GM18907 (cell line): ENCODE results near the gene PBRM1.
"Not testable (repeated sequence)": the region's sequence is repeated elsewhere in the genome, so short reads cannot be mapped to it uniquely, and the experiment has no call there.

Experiments
- ATAC-seq: cut with Tn5 transposase; IDR thresholded peaks from one replicate; pipeline ENCODE4 v1.9.1; 2021; ENCODE audit warnings: mild to moderate bottlenecking, moderate library complexity; ENCODE audit not compliant: unreplicated experiment

Gene PBRM1

DNA sequence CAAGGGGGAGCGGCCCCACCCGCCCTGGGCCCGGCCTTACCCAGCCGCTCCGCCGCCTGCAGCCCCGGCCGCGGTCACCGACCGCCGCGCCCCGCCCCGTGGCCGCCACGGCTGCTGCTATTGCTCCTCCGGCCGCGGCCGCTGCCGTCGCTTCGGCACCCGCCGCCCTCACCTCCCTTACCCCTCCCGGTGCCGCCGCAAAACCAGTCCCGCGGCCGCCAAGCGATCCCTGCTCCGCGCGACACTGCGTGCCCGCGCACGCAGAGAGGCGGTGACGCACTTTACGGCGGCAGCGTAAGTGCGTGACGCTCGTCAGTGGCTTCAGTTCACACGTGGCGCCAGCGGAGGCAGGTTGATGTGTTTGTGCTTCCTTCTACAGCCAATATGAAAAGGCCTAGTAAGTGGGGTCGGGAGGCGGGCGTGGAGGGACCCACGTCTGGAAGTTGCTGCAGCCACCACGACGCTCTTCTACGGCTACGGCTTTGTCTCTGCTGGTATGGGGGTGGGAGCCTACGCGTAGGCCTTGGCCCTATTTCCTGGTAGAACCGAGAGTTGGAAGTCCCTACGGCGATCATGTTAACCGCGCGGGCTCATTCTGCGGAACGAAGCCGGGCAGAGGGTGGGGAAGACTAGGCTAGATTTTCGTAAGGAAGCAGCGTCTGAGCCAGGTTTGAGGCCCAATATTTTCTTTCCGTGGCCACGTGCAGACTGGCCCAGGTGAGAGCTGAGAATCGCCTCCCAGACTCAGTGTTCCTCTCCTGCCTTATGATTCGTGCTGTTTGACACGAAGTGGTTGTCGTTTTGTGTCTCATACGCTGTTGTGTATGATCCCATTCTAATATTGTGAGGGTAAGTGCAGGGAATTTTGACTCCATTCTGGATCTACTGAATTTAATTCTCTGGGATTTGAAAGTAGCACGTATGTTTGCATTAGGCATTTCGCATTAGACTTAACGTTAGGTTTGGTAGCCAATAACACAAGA lies at the start of gene PBRM1, which contains the start of gene GNL3:
PBRM1 (minus strand) TSS at position 205 of the 983 bp plus-strand sequence.
GNL3 (plus strand) TSS at position 324 of the 983 bp plus-strand sequence; CDS start at position 385, 61 bp downstream.
- peak; percentile 76 for ATAC-seq

DNA sequence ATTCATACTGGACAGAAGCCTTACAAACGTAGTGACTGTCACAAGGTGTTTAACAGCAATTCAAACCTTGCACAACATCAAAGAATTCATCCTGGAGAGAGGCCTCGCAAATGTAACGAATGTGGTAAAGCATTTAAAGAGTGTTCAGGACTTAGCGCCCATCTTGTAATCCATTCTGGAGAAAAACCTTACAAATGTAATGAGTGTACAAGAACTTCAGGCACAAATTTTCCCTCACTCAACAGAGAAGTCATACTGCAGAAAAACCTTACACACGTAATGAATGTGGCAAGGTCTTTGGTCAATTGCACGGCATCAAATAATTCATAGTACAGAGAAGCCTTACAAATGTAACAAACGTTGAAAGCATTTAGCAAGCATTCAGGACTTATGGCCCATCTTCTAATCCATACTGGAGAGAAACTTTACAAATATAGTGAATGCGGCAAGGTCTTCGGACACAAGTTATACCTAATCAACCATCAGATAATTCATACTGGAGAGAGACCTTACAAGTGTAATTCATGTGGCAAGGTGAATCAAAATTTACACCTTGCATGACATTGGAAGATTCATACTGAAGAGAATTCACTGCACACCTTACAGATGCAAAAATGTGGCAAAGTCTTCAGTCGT lies 47.7 kb upstream of the PBRM1 start:
- ATAC-seq = no peak

DNA sequence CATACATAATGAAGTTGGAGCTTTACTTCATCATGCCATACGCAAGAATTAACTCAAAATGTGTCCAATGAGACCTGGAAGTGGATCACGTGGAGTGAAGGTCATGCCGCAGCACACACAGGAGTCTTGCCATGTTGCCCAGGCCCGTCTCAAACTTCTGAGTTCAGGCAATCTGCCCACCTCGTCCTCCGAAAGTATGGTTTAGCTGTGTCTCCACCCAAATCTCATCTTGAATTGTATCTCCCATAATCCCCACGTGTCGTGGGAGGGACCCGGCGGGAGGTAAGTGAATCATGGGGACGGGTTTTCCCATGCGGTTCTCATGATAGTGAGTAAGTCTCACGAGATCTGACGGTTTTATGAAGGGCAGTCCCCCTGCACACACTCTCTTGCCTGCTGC lies 45.9 kb upstream of the PBRM1 start:
- ATAC-seq = no peak

DNA sequence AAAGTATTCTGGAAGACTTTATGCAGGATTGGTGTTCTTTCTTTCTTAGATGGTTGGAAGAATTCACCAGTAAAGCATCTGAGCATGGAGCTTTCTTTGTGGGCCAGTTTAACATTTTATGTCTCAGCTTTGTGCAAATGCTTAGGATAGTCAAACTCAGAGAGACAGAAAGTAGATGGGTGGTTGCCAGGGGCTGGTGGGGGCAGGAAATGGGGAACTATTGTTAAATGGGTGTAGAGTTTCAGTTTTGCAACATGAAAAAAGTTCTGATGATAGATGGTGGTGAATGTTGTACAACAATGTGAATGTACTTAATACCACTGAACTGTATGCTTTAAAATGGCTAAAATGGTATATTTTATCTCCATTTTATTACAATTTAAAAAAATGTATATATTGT lies 45.0 kb upstream of the PBRM1 start:
- ATAC-seq = no peak

DNA sequence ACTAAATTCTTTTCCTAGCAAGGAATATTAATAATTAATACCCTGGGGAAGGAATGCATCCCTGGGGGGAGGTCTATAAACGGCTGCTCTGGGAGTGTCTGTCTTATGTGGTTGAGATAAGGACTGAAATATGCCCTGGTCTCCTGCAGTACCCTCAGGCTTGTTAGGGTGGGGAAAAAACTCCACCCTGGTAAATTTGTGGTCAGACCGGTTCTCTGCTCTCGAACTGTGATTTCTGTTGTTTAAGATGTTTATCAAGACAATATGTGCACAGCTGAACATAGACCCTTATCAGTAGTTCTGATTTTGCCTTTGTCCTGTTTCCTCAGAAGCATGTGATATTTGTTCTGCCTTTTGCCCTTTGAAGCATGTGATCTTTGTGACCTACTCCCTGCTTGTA lies 43.0 kb upstream of the PBRM1 start:
- not testable (repeated sequence) for ATAC-seq

DNA sequence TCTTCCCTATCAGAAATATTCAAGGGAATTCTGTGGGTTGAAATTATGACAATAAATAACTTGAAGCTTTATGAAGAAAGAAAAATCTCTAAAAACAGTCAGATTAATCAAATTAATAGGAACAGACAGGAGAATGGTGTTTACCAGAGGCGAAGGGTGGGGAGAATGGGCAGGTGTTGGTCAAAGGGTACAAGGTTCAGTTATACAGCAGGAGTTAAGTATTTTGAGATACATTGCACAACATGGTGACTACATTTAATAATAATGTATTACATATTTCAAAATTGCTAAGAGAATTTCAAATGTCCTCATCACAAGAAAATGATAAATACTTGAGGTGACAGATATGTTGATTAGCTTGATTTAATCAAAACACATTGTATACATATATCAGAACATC lies 38.8 kb upstream of the PBRM1 start:
- ATAC-seq = no peak

DNA sequence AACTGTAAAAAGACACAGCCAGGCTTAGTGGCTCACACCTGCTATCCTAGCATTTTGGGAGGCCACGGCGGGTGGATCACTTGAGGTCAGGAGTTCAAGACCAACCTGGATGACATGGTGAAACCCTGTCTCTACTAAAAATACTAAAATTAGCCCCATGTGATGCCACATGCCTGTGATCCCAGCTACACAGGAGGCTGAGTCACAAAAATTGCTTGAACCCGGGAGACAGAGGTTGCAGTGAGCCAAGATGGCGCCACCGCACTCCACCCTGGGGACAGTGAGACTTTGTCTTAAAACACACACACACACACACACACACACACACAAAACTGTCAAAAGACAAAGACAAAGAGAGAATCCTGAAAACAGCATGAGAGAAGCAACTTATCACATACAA lies 38.2 kb upstream of the PBRM1 start:
- ATAC-seq = no peak

DNA sequence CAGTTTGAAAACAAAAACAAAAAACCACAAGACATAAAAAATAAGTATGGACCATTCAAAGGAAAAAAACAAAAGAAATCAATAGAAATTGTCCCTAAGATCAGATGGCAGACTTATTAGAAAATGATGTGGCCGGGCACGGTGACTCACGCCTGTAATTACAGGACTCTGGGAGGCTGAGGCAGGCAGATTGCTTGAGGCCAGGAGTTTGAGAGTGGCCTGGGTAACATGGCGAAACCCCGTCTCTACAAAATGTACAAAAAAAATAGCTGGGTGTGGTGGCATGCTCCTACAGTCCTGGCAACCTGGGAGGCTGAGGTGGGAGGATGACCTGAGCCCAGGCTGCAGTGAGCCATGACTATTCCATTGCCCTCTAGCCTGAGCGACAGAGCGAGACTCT lies 36.8 kb upstream of the PBRM1 start:
- ATAC-seq = no peak

DNA sequence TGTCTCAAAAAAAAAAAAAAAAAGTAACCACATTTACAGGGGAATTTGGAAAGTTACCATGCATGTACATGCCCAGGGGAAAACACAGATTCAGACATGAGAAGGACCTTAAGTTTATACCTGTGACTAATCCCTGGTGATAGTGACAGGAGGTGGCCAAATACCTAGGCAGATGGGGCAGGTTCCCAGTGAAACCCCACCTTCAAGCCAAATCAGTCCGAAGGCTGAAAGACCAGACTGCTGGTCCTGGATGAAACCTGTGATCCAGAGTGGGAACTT lies 36.0 kb upstream of the PBRM1 start:
- no peak for ATAC-seq

DNA sequence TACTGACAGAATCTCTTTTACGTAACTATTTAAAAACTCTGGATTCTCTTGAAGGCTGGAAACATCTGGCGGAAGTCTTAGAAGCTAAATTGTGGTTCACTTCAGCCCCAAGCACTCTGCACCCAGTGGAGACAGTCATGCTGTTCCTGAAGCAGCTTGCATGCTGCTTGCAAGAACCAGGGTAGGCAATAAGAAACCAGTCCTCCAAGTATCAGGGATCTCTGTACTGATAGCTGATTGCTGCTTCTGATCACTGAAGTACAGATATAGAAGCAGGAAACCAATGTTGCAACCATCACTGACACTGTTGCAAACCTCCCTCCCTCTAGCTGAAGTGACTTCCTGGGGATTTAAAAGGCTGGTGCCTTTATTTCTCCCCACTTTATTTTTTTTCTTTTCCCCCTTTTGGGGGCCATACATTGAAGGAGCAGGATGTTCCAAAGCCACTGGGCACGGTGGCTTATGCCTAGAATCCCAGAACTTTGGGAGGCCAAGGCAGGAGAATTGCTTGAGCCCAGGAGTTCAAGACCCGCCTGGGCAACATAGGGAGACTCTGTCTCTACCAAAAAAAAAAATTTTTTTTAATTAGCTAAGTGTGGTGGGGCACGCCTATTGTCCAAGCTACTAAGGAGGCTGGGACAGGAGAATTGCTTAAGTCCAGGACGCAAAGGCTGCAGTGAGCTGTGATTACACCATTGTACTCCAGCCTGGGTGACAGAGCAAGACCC lies 35.5 kb upstream of the PBRM1 start:
- no peak for ATAC-seq

DNA sequence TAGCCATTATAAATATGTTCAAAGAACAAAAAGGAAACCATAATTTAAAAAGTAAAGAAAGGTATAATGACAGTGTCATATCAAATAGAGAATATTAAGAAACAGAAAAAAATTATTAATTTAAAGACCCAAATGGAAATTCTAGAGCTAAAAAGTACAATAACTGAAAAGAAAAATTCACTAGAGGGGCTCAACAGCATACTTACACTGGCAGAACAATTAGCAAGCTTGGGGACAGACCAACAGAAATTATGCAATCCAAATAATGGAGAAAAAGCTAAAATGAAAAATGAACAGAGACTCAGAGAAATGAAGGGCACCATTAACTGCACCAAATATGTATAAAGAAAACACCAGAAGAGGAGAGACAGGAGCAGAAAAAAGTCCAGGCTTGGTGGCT lies 33.9 kb upstream of the PBRM1 start:
- no peak for ATAC-seq

DNA sequence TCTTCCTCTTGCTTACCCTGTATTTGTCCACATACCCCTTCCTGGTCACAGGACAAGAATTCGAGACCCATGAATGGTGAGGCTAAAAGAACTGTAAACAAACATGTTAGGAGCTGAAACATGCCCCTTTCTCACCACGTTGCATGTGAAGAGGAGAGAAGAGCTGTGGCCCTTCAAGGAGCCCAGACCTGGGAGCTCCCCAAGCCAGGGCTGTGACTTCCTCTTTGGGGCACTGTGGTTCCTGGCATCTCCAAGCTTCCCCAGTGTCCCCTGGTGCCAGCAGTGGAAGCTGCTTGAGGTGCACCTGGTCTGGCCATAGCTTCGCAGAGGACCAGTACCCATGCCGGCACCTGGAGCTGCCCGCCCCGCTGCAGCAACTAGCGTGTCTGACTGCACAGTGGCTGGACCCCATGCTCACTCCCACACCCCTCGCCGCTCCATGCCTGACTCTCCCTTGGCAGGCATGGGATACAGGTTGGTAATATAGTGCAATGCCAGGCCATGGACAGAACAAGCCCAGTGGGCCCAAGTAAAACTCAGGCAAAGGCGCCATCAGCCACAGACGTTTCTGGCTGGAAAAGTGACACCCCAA lies 30.1 kb upstream of the PBRM1 start:
- no peak for ATAC-seq

DNA sequence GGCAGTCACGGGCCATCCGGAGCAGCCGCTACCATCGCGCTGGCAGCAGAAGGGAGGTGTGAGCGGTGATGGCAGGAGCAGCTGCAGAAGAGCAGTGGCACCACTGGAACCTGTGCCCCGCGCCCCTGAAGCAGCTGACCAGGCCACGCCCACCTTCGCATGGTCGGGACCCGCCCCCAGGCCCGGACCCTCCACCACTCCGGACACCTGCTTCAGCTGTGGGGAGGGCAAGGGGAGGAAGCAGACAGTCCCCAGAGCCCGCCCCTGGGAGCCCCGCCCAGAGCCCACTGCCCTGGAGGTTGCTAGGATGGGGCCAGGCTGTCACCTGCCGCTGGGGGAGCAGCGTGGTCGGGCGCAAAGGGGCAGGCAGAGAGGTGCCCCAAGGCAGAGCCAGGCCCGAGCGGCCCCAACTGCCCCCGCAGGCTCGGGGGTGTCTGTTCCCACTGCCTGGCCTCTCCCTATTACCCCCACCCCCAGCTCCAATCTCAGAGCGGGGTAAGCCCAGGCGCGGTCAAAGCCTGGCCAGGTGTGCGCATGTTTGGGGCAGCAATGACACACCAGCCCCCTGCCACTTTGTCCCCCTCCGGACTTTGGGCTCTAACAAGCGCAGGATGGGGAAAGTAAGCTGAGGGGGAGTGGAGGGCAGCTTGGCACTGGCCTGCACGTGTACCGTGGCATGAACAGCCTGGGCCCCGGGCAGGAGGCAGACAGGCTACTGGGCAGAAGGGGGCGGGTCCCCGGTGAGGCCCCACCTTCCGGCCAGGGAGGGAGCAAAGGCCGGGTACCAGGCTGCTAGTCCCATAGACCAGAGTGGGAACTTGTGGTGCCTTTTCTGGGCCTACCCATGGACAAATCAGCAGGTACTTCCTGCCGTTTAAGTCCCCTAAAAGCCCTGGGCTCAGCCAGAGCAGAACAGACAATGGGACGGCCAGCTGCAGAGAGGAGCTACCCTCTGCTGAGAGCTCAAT lies 28.9 kb upstream of the PBRM1 start:
- ATAC-seq = no peak

DNA sequence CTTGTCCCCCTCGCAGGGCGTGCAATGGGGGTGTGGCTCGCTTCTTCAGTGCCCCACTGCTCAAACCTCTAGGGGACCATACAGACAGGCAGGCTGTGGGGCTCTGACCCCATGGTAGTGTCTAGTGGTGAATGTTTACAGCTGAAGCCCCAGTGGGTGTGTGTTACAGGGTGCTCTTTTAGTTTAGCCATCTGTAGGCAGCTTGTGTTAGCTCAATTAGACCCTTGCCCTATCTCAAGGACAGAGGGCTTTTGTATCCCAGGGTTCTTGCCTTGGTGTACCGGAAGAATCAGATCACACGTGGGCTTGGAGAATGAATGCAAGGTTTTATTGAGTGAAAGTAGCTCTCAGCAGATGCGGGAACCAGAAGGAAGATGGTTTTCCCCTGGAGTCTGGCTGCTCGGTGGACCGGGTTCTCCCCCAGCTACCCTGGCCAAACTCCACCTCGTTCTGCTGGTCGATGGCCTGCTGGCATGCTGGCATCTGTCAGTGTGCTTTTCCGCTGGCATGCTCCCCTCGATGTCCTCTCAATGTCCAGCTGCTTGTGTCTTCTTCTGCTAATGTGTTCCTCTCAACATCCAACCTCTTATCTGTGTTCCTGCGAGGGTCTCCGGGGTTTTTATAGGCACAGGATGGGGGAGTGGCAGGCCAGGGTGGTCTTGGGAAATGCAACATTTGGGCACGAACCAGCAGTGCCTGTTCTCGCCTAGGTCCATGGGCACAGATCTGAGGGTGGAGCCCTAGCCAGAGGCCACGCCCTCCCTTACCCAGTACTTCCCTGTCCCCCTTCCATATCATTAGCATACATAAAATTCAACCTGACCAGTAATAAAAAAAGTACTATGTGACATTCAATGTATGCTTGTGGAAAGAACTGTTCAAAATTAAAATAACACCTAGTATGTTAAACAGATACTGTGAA lies 26.8 kb upstream of the PBRM1 start:
- no peak for ATAC-seq

DNA sequence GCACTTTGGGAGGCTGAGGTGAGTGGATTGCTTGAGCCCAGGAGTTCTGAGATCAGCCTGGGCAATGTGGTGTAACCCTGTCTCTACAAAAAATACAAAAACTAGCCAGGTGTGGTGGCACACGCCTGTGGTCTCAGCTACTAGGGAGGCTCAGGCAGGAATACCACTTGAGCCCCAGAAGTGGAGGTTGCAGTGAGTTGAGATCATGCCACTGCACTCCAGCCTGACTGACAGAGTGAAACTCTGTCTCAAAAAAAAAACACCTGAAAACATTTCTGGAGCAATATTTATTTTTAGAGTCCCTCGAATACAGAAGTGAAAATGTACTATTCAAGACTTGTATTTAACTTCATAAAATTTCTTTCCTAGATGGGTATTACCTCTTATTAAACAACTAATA lies 24.8 kb upstream of the PBRM1 start:
- no peak for ATAC-seq

DNA sequence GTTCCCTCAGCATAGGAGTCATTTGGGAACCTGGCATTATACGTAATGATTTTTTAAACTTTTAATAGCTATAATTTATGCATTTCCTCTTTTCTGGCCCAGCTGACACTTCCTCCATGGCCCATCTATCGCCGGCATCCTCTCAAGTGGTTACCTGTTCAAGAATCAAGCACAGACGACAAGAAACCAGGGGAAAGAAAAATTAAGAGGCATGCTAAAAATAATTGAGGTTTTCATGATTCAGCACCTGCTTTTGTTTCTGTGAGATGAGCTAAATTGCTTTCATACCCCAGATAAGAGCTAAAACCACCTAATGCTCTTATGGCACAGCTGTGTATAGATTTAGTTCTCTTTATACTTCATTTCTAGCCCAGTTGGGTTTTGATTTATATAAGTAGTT lies 21.9 kb upstream of the PBRM1 start:
- no peak for ATAC-seq

DNA sequence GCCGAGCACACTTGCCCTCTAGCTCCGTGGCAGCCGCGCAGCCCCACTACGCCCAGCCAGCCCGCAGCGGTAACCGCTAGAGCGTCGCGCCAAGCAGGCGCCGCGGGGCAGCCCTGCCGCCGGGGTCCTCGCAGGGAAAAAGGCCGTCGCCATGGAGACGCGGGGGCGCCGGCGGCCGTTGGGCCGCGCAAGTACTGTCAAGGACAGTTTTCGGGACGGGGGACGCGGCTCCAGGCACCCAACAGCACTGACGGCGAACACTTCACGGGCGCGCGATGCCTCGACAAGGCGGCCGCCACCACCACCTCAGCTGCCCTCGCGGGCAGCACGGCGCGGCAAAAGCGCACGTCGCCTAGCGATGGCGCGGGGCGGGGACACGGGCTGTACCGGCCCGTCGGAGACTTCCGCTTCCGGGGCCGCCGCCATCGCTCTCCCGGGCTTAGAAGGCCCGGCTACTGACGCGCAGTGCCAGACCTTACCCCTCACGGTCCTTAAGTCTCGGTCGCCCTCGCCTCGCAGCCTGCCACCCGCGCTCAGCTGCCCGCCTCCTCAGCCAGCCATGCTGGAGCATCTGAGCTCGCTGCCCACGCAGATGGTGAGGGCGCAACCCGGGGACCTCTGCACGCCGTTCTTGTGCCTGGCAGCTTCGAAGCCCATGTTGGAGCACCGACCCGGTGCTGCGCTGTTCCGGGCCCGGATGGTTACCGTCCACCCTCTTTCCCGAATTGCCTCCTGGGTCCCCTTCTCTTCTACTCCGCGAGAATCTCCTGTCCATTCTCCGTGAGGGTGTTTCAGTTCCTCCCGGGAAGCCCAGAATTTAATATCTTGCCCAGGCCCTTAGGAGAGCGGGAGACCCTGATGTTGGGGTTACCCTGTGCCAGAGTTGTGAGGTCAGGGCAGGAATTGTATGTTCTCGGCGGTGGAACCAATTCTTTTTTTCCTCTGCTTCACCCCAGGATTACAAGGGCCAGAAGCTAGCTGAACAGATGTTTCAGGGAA lies 20.3 kb upstream of the PBRM1 start, which contains the start of the genes GLT8D1 and SPCS1:
GLT8D1 (minus strand) TSS at position 104 of the 999 bp plus-strand sequence. CDS start 5,331 bp downstream, outside the sequence.
SPCS1 (plus strand) TSS at position 419 of the 999 bp plus-strand sequence; CDS start at position 560, 141 bp downstream.
- peak; percentile 83 for ATAC-seq

DNA sequence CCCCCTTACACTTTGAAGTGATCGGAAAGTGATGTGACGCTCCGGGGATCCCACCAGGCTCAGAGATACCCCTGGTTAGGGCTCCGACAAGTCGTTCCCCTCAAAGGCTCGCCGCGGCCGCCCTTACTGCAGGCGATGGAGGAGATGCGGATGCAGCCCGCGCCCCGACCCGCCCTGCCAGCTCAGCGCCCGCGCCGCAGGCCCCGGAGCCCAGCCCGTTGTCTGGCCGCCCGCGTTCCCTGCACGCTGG lies 19.6 kb upstream of the PBRM1 start:
- no peak for ATAC-seq
